GM21717 (cell line): ENCODE results near the gene TRMO.

Experiments
- ATAC-seq: cut with Tn5 transposase; IDR thresholded peaks from one replicate; pipeline ENCODE4 v1.9.1; 2021; ENCODE audit warnings: mild to moderate bottlenecking, moderate library complexity; ENCODE audit not compliant: unreplicated experiment

Gene TRMO

GRCh38 chr9:97863314-97863713 lies 59.0 kb downstream of the TRMO start:
- ATAC-seq = no peak

GRCh38 chr9:97861148-97861475 lies 61.2 kb downstream of the TRMO start:
- no peak for ATAC-seq

DNA sequence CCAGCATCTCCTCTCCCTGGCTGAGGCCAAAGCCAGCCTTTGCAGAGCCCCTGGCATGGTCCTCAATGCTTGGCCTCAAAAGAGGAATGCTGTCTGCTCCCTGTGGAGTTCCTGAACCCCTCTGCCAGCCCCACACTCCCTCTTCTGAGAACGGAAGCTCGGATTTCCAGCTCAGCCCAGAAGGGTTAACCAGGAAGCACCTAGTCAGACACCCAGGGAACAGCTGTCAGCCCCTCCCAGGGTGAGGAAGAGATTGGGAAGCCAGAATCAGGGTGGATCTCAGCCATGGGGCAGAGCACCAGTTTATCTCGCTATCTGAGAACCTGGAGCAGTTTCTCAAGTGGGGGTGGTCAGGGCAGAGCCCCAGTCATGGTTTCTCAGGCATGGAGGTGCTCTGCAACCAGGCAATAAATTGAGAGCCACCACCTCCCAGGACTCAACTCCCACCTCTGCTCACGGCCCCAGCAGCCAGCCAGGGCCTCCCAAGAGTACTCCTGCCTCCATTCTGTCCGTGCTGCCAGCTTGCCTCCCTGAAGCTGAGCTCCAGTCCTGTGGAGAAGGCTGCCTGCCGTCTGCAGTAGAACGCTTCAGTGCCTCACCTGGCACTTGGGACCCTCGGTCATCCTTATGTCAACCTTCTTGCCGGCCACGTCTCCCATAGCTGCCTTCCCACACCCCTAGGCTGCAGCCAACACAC lies 61.7 kb downstream of the TRMO start:
- ATAC-seq = no peak

GRCh38 chr9:97859346-97859745 lies 63.0 kb downstream of the TRMO start:
- ATAC-seq = no peak

DNA sequence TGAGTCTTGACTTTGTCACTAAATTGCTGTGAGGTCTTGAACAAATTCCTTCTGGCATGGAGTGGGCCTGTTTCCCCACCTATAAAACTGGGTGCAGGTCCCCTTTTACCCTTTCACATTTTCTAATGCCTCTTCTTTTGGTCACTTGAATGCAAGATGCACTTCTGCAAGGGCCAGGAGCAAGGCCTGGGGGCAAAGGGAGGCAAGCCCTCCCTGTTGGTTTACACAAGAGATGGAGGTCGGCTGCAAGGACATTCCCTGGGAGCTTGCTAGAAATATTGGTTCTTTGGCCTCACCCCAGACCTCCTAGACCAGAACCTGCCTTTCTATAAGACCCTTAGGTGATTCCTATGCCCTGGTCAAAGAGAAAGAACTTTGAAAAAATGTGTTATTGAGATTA lies 63.5 kb downstream of the TRMO start:
- no peak for ATAC-seq

DNA sequence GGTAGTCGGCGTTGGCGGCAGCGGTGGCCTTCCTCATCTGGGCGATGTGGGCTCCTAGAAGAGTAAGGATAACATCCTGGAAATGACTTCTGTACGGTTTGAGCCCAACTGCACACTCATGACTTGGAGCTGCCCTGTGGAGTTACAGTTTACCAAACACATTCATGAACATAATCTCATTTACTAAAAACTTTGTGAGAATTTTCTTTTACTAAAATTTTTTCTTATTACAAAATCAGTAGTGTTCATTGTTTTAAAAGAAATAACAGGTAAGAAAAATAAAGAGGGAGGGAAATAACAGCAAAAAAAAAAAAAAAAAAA lies 63.9 kb downstream of the TRMO start:
- no peak for ATAC-seq

DNA sequence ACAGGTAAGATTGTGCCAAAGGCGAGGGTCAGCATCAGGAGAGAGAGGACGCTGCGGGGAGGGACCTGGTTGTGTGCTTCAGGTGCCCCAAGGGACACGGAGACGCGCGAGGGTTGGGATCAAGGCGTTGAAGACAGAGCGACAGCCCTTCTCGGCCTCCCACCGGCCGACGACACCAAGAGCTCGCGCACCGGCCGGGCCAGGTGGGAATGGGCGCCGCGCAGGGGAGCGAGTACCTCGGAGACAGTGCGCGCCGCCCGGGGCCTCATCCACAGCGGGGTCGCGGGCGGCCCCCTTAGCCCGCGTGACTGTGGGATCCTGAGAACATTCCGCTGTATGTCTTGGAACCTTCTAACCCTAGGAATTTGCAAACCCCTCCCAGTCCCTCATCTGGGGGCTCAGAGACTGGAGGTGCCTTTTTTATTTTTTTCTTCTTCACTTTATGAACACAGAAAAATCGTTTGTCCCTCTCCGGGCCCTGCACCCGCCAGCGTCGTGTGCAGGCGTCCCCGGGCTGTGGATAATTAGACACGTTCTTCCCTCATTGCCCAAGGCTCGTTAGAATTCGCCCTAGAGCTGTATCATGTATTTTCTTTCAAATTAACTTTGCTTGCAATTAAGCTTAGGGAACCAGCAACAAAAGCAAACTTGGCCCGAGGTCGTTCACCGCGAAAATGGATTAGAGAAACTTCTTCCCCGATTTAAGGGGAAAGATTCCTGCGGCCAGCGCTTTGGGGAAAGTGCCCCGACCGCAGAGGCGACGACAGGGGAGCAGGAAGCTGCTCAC lies 64.5 kb downstream of the TRMO start:
- no peak for ATAC-seq

DNA sequence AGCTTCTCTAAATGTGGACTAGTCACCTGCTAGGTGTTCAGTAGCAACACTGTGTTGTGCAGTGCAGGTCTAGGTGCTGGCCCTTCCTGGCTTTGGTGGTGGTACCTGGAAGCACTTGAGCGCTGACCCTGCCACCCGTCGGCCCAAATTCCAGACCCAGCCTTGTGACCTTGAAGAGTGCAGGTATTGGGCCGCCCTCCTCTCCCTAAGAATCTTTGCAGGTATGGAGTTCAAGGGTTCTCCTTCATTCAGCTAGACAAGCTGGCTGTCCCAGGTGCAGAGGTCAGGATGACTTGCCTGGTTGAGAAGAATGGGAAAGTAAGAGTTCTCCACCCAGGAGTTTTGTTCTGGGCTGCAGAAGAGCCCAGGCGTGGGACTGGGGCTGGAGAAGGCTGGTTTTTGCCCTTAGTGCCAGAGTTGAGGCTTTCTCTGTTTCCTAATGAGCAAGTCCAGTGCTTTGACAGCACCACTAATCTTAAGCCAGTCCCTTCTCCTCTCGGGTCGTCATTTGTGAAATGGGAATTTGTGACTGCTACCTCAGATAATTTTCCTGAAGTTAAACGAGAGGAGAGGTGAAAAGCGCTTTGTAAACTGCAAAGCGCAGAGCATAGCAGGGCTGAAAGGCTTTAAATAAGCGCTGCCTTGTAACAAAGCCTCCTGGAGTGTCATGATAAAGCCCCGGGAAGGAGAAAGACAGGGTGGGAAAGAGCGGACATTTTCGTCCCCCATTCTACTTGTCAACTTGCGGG lies 65.3 kb downstream of the TRMO start:
- no peak for ATAC-seq

DNA sequence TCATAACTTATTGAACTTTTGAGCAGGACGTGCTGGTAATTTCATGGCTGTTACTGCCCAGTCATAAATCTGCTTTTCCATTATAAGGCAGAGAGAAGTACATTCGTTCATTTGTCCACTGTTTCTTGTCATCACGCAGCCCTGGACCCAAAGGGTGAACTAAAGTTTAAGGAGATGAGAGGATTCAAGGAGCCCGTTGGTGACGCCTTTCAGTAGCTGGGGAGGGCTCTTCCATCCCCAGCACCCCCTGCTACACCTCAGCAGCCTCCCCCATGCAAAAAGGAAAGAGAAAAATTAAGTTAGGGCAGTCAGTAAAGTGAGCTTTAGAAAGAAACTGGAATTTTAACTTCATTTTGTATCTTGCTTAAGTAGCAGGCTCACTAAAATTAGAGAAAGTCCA lies 66.4 kb downstream of the TRMO start:
- ATAC-seq = no peak

DNA sequence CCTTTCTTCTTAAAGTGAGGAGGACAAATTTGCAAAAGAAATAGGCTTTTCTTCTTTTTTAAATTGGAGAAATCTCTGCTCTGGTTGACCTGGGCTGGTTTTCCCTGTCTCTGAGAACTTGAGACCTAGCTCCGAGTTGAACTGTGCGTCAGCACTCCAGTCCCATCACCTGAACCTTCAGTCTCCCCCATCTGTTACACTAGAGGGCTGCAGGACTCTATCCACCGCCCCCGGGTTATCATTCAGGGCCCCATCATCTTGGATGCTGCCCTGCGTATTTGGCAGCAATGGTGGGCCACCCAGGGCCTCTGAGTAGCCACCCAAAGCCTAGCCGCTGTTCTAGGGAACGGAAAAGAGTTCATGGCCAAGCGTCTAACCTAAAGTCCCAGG lies 66.8 kb downstream of the TRMO start:
- no peak for ATAC-seq

DNA sequence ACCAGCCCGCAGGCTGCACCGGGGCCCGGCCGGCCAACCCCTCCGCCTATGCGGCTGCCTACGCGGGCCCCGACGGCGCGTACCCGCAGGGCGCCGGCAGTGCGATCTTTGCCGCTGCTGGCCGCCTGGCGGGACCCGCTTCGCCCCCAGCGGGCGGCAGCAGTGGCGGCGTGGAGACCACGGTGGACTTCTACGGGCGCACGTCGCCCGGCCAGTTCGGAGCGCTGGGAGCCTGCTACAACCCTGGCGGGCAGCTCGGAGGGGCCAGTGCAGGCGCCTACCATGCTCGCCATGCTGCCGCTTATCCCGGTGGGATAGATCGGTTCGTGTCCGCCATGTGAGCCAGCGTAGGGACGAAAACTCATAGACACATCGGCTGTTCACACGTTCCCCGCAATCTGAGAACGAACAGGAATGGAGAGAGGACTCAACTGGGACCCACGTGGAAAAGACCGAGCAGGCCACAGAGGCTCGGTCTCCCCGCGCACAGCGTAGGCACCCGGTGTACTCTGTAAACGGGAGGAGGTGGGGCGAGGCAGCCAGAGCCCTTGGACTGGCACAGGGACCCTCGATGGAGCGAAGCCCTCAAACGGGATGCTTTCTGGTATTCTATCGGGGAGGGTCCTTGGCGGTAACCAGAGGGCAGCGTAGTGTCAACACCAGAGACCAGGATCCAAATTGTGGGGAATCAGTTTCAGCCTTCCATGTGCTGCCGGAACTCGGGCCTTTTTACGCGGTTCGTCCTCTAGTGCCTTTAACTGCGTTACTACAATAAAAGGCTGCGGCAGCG lies 67.4 kb downstream of the TRMO start:
- no peak for ATAC-seq
